NCI-H524 (cell line): ENCODE measurements around the gene SLC22A23.

Source experiments
- DNase-seq, 2 experiments: peaks; one replicate each; lab custom pipeline; 2025; lab: John Stamatoyannopoulos, UW

Gene SLC22A23

DNA sequence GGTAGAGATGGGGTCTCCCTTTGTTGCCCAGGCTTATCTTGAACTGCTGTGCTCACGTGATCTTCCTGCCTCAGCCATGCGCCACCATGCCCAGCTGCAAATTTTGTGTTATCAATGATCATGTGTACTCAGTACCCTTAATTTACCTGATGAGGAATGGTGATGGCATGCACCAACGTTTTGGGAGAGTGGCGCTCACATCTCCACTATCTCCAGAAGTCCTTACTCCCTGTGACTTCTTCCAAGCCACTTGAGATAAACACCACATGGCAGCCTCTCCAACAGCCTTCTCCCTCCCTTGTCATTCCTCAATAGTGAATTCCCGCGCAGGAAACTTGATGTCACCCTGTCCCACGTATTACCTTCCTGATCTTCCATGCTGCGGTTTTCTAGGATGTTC lies 140.0 kb downstream of the SLC22A23 start:
- DNase-seq, result peak in 1 of 2 experiments; percentile 19

DNA sequence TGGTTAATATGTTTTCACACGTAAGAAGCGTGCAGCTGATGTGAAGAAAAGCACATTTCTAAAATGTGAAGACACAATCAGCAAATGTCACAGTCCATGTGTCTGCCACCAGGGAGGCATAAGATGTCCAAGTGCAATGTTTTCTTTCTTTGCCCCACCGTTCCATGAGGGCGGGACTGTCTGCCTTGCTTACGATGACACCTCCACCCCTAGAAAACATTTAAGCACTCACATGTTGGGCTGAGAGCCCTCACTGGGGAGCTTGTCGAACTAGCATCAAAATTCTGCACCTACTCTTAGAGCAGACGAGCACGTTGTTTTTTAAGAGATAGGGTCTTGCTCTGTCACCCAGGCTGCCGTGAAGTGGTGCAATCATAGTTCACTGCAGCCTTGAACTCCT lies 140.5 kb downstream of the SLC22A23 start:
- DNase-seq, result no peak

DNA sequence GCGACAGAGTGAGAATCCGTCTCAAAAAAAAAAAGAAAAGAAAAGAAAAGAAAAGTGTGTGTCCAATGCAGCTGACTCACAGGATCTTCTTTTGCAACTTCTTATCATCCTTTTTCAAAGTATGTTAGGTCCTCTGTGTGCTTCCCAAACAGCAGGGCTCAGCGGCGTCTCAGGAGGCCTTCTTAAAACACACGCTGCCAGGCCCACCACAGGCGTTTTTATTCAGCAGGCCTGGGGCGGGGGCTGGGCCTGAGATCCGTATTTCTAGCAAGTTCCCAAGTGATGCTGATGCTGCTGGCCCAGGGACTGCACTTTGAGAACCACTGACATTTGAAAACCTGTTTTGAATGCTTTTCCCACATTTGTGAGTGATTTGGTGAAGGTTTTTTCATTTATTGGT lies 141.0 kb downstream of the SLC22A23 start:
- no peak for DNase-seq

DNA sequence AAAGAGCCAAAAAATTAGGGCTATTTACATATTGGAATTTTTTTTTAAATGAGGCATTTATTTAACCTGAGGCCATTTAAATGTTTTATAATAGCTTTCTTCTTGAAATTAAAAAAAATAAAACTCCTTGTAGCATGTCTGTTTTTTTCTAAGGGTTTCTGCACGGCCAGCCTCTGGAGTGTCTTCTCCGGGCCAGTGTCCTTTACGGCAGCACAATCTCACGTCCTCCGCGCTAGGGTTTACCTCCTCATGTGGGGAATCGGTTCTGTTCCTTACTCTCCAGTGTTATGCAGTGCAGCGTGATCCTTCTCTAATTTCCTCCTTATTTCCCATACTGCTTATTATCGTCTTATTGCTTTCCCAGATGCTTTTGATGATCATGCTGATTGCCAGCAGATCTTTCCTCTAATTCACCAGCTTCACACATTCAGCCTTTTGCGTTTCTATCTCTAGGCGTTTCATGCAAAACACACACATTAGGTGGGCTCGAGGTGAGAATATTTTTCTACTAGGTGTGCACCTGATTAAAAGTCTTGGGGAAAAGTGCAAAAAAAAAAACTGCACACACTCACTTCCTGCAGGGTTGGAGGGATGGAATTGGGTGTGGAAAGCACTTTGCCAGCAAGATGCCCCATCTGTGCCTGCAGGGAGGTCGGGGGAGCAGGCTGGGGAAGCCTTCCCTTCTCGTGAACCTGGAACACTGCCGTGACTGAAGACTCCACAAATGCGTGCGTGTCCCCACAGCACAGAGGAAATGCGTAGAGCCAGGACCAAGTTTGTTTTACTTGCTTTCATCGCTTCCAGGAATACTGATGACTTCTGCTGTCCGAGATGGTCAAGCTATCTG lies 142.0 kb downstream of the SLC22A23 start:
- DNase-seq, result no peak

DNA sequence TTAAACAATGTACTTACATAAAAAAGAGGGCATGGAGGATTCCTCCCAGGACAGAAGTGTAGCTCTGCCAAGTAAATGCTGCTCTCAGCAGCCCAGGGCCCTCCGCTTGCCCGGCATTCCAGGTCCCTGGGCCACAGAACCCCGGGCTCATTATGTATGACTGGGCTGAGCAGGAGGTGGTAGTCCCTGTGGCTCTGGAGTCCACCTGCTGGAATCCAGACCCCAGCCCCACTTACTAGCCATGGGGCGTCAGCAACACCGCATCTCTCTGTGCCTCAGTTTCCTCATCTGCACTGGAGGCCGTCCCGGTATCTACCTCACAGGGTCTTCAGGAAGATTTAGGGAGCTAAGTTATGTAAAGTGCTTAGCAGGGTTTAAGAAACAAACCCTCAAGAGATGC lies 142.7 kb downstream of the SLC22A23 start:
- no peak for DNase-seq

DNA sequence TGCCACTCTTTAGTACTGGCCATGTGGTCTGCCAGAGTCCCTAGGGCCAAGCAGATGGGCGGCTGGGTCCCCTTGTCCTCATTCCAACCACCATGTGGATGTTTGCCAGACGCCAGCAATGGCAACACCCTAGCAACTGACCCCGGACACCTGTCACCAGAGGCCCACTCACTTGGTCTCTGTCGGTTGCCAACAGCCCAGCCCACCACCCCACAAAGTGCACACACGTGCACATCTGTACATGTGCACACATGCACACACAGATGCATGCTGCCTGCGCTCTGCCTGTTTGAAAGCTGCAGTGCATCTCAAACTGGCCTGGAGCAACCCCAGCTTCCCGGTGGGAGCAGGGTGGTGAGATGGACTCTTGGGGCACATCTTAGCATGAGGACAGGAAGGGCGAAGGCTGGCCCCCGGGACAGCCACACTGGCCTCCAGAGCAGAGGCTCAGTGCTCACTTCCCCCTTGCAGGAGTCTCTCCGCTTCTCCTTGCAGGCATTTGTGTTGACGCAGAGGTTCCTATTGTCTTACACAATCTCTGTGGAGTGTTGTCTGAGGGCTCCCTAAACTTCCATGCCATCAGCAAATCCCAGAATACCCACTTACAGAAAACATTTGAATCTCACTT lies 144.1 kb downstream of the SLC22A23 start:
- DNase-seq, result peak; percentile 28 to 77

DNA sequence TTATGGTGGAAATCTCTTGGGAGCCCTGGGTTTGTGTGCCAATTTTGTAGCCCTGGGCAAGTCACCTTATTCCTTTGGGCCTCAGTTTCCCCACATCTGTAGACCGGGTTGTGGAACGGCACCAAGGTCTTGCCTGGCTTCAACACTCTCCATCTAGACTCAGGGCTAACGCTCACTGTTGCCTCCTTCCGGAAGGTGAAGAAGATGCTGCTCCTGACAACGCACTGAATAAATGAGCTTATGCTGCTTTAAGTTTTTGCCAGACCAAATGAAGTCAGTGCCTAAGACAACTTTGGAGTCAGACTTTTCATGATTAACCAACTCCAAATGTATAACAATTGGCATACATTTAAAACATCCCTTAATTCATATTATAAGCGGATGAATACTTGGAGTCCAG lies 145.0 kb downstream of the SLC22A23 start:
- DNase-seq, result no peak

DNA sequence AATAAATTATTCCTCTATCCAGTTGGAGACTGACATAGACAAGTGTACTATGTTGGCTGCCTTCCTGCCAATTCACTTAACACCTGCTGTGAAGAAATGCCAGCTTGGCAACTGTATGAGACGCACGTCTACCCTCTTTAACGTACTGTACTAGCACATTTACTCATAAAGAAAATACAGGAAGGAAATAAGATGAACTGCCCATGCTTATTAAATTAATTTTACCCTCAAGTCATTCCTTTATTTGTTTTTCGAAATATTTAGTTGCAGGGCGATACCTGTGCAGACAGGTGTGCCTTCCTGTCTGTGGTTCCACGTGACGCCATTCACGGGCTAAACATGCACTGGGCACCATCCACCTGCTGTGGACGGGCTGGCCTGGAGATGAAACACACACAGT lies 146.1 kb downstream of the SLC22A23 start:
- DNase-seq, result no peak

DNA sequence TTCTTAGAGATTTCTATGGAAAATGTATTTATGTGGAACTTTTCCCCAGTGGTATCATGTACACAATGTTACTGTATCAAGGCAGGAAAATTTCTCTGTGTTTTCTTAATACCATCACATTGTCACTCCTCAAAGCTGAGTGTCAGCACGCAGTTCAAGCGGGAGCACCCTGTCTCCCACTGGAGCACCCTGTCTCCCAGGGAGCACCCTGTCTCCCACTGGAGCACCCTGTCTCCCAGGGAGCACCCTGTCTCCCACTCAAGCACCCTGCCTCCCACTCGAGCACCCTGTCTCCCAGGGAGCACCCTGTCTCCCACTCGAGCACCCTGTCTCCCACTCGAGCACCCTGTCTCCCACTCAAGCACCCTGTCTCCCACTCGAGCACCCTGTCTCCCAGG lies 146.8 kb downstream of the SLC22A23 start:
- no peak for DNase-seq

DNA sequence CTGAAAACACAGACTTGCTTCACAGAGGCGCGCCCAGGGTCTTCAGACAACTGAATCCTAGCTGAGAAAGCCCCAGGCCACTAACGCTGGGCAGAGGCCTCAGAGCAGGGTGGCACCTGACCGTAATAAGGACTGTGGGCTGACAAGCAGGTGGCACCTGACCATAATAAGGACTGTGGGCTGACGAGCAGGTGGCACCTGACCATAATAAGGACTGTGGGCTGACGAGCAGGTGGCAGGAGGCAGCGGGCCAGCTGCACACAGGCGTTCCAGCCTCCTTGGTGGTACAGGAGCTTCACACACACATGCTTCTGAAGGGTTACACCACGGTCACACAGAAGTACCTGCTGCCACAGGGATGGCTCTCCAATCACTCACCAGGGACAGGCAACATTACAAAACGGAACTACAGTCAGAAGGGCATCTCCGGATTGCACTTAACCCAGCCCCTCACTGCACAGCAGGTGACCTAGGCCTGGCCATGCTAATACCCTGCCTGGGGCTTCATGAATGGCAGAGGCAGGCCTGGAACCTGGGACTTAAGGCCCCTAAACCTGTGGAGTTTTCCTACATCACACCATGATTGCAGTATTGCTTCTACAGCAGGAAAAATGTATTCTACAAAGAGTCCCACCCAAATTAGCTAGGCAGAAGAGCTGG lies 147.3 kb downstream of the SLC22A23 start:
- peak; percentile 47 to 82 for DNase-seq

DNA sequence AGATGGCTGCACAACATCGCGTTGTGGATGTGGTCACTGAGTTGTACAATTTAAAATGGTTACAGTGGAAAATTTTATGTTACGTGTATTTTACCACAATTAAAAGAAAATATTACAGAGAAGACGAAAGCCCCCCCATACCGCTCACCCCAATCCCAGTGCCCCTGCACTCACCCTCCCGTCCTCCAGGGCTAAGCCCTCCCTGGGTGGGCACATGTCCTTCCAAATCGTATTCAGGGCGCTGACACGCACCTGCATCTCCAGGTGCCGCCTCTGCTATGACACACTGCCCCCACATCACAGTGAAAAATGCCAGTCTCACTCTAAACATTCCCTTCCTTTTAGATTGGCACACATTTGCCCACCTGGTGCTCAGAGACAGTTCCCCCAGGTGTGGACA lies 148.7 kb downstream of the SLC22A23 start:
- DNase-seq, result no peak

DNA sequence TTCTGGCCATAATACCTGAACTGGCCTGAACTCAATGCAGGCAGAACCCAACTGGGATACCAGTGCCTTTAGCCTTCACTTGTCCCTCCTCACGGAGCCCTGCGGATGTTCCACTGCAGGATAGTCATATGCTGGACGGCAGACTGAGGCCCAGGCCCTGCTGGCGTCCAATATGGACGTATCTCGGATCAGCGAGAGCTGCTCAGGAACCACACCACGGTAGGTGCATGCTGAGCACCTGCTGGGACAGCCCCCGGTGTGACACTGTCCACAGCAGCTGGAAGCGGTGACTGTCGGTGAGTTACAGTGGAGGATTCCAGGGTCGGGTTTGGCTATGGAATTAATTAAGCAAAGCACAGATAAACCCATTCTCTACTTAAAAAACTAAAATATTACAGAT lies 149.4 kb downstream of the SLC22A23 start:
- no peak for DNase-seq

DNA sequence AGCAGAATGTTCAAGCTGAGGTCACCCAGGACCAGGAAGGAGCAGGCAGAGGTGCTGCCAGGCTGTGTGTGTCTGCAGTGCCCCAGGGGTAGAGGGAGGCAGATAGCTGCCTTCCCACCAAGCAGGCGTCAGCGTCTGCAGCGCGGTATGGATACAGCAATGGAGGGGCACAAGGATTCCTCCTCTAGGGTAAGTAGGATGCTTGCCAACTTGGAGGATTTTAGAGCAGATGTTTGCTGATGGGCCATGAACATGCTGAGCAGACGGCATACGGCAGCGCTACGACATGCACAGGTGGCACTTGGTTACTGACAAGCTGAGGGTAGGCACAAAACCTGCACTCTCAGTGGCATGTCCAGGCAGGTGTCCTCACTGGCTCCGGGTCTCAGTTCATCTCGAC lies 150.0 kb downstream of the SLC22A23 start:
- DNase-seq, result peak; percentile 88 to 97

DNA sequence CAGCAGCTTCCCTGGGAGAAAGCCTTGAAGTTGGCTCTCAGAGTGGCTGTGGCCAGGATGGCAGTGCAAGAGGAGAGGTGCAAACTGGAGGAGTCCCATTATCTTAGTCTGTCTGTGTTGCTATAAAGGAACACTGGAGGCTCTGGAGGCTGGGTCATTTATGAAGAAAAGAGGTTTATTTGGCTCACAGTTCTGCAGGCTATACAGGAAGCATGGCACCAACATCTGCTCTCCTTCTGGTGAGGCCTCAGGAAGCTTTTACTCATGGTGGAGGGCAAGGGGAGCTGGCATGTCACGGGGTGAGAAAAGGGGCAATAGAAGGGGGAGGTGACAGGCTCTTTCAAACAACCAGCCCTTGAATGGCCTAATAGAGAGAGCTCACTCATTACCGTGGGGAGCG lies 151.0 kb downstream of the SLC22A23 start:
- no peak for DNase-seq

DNA sequence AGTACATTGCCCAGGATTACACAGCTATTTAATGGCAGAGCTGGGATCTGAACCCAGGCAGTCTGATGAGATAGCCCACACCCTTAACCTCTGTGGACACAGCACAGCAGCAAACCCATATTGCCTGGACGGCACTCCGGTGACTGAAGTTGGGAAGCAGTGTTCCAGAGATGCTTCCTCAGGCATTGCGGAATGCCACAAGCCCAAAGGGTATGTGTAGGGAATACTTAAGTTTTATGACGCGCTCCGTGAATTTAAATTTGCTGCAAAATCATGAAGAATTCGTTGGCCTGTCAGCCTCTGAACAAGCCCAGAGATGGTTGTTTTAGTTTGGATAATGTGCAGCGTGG lies 151.7 kb downstream of the SLC22A23 start:
- DNase-seq, result no peak

DNA sequence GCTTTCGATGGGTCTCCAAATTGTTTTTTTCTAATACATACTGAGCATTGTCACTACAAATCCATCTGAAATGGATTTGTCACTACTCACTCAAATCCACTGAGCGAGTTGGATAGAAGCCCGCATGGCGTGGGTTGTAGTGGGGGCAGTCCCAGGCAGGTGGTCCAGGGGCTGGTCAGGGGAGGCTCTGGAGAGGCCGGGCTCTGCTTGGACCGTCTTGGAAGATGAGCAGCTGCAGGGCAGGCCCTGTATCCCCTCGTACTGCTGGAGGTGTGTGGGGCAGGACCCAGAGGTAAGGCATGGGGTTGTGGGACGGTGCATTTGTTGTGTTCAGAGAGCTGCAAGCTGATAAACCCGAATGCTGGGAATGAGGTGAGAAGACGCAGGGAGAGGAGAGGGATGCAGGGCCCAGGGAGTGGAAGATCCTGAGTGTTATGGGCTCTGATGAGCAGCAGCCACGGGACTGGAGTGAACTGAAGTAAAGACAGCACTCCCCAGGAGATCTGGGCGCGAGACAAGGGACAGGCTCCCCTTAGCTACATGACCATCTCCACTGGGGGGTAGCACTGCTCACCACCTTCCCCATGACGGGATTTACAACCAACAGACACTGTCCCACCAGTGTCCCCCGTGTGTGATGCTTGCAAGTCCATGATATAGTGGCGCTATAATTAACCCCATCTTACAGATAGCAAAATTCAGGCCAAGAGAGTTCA lies 152.2 kb downstream of the SLC22A23 start:
- no peak for DNase-seq

DNA sequence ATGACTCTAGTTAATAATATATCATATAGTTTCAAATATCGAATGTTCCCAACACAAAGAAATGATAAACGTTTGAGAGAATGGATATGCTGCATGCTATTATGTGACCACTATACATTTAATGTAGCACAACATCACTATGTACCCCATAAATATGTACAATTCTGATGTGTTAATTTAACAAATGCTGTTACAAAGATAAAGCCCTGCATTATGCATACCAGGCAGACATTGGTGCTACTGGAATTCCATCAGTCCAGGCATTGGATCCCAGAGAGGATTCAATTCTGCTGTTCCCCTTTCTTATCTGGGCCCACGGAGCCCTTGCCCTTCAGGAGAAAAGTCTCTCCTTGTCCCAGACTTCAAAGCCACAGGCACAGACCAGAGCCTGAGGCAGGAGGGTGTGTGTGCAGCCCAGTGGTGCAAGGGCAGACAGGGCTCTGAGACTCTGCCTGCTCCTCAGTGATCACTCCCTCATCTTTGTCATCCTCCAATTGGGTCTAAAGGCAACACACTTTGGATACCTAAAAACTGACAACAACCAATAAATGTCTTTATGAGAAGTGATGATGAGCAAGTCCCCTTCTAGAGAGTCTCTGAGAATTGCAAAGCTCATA lies 152.9 kb downstream of the SLC22A23 start:
- no peak for DNase-seq

DNA sequence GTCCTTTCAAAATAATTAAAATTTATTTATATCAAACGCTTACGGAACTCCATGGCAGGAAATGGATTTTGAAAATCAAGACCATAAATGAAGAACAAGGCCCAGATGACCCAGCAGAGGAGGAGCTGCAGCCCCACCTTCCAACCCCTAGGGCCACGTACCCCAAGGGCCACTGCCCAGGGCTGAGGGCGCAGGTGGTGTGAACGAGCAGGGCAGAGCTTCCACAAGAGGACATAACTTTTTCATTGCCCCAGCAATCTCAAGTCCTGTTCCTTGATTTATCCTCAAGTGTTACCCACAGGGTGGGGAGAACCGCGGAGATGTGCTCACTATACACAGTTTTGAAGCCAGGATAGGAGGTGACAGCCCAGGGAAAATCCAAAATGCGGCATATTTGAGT lies 155.3 kb downstream of the SLC22A23 start:
- DNase-seq, result no peak

DNA sequence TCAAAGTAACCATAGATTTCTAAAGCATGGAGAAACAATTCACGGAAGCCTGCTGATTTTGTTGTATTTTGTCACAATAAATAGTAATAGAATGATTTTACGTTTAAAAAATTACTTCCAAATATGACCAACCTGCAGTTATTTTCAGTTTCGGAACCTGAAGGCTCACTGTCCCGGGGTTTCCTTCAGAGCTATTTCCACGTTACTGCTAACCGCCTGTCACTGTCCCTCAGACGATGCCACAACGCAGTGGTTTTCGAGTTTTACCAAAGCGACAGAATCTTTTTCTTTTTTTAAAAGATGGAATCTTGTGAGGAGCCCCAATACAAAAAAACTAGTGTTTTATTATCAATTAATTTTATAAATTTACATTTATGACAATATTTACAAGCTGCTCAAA lies 157.6 kb downstream of the SLC22A23 start:
- no peak for DNase-seq

DNA sequence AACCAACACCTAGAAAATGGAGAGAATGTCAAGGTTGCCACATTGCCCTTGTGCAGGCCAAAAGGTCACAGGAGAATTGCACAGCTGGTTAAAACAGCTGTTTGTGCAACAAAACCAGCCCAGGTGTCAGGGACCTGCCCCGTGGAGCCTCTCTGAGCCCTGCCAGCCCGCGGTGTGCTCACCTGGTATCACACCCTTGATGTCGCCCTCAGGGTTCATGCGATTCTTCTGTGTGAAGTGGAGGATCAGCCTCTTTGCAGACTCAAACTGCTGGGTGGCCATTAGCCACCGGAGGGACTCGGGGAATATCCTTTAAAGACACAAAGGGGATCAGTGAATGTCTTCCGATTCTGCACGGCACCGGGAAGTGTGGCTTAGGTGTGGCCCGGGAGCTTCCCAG lies 158.9 kb downstream of the SLC22A23 start:
- DNase-seq, result no peak

DNA sequence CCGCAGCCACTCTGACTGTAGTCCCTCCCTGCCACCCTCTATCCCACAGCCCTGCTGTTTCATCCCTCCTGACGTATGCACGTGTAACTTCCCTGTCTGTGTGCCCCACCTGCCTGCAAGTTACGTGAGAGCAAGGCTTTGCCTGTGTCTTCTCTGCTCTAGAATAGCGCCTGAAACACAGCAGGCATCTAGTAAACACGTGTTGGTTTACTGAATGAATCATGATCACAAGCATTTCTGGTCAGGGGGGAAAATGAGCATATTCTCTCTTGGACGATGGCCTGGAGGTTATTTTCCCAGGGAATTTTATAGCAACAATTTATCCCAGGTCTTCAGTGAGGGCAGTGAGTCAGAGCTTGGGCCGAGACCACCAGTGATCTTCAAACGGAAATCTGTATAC lies 159.8 kb downstream of the SLC22A23 start:
- DNase-seq, result no peak

DNA sequence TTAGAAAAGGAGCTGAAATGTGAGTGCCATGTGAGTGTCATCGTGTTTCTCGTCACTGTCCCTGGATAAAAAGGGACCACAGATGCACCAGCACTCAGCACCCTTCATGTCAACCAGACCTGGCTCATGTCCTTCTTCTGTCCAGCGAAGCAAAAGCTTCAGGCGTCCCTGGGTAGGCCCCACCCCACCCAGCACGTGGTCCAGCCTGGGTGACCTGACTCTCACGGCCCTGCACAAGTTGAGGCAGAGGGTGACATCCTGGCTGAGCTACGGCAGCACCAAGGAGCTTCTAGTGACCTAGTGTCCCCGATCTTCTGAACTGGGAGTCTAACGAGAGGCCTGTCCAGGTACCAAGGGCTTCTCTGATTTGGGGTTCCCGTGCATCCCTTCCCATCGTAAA lies 160.3 kb downstream of the SLC22A23 start:
- DNase-seq, result no peak
